GM18951 (cell line): ENCODE data around the gene ALDOC.

Source experiments
- POLR2A ChIP-seq: IDR thresholded peaks from 4 replicates; pipeline ENCODE4 v1.6.1; 2011; ENCODE audit warnings: mild to moderate bottlenecking; ENCODE audit not compliant: insufficient read length, insufficient read depth; ENCODE audit errors: extremely low read depth
- in situ Hi-C: fragments of 300-500 bp; cut with MboI; formaldehyde crosslinking; loops from one replicate; pipeline ENCODE4 v1.12.0; 2022; ENCODE audit warnings: low sequenced_read_pairs, mixed read lengths, inconsistent platforms; ENCODE audit not compliant: unreplicated experiment

ALDOC gene

GRCh38 chr17:28552176-28552999 lies 24.3 kb downstream of the ALDOC start, which contains the start of gene UNC119:
UNC119 (minus strand) TSS chr17:28552624; CDS start chr17:28552557, 67 bp downstream.
- peak; percentile 89 for TF ChIP-seq POLR2A

GRCh38 chr17:28551421-28552175 lies 25.1 kb downstream of the ALDOC start:
- TF ChIP-seq POLR2A = no peak
- in situ Hi-C loops = no loop called here

More at GRCh38 chr17:28552176-28552999, 24.3 kb downstream of the ALDOC start, which contains the start of gene UNC119:
- in situ Hi-C loops = no loop called here

- in situ Hi-C loops = no loop called here
- TF ChIP-seq POLR2A = no peak
Measured at GRCh38 chr17:28550858-28551257, 25.8 kb downstream of the ALDOC start.

GRCh38 chr17:28549236-28550132 lies 27.2 kb downstream of the ALDOC start:
- in situ Hi-C loops = no loop called here
- peak; percentile 33 for TF ChIP-seq POLR2A

GRCh38 chr17:28548417-28549130 lies 28.1 kb downstream of the ALDOC start:
- no peak for TF ChIP-seq POLR2A
- in situ Hi-C loops = no loop called here

GRCh38 chr17:28547623-28548416 lies 28.9 kb downstream of the ALDOC start:
- in situ Hi-C loops = no loop called here
- no peak for TF ChIP-seq POLR2A

- no peak for TF ChIP-seq POLR2A
- in situ Hi-C loops = no loop called here
Measured at GRCh38 chr17:28547096-28547622, 29.5 kb downstream of the ALDOC start.

GRCh38 chr17:28545787-28546415 lies 30.8 kb downstream of the ALDOC start:
- no peak for TF ChIP-seq POLR2A
- in situ Hi-C loops = no loop called here

- no peak for TF ChIP-seq POLR2A
- in situ Hi-C loops = no loop called here
Measured at GRCh38 chr17:28545141-28545503, 31.6 kb downstream of the ALDOC start.

GRCh38 chr17:28544402-28545140 lies 32.1 kb downstream of the ALDOC start:
- no peak for TF ChIP-seq POLR2A
- in situ Hi-C loops = no loop called here

GRCh38 chr17:28541439-28541838 lies 35.3 kb downstream of the ALDOC start:
- TF ChIP-seq POLR2A = no peak
- in situ Hi-C loops = no loop called here

- in situ Hi-C loops = no loop called here
- TF ChIP-seq POLR2A = no peak
Measured at GRCh38 chr17:28540231-28540630, 36.5 kb downstream of the ALDOC start.
